H7 (cell line): ENCODE measurements around the gene SMIM28. TPM values are rescaled to one million over a fixed set of nuclear protein-coding genes. Genes with fewer than 3 reads are reported as not detected.

ENCODE experiments used
- DNase-seq: peaks from one replicate; pipeline ENCODE4 v3.0.0; 2012
- H3K27me3 ChIP-seq: 2 replicates; pipeline ENCODE4 v1.6.0; 2011; ENCODE audit warnings: mild to moderate bottlenecking, low read length; ENCODE audit not compliant: control insufficient read depth, insufficient read depth
- H3K36me3 ChIP-seq: replicated peaks from 2 replicates; pipeline ENCODE4 v1.5.1; 2011; ENCODE audit warnings: low read length; ENCODE audit not compliant: control insufficient read depth, insufficient read depth
- H3K4me3 ChIP-seq: 2 replicates; pipeline ENCODE4 v1.5.1; 2011; ENCODE audit warnings: low read depth, mild to moderate bottlenecking, control low read depth, low read length, moderate library complexity; ENCODE audit not compliant: insufficient read depth
- total RNA-seq: library from RNA; depleted of rRNA; stranded (reverse); fragments of >200 nt; shearing (Covaris generic); gene quantifications from 2 replicates; pipeline ENCODE4 v1.2.3, GENCODE V29; 2014; rRNA removed

Gene SMIM28
- total RNA-seq: 0.35 TPM in 1 of 2 replicates, not detected in the other

GRCh38 chr6:138377844-138378243, at the start of gene SMIM28:
SMIM28 (plus strand) TSS chr6:138377905; CDS start chr6:138378073, 168 bp downstream.
- H3K36me3 ChIP-seq: no peaks in the 10 kb centered on the region
- no peaks in the 10 kb centered on the region for H3K27me3 ChIP-seq
- no peak within 1 kb of the TSS for H3K4me3 ChIP-seq
- no peak for DNase-seq

GRCh38 chr6:138328210-138328609, 49.5 kb upstream of the SMIM28 start:
- DNase-seq: no peak
- no peaks in the 10 kb centered on the region for H3K27me3 ChIP-seq
- H3K36me3 ChIP-seq: no peaks in the 10 kb centered on the region; the same call in 1 of the 2 replicates
- H3K4me3 ChIP-seq: no peak overlapping the region

GRCh38 chr6:138330763-138331162, 46.9 kb upstream of the SMIM28 start:
- Histone ChIP-seq H3K36me3 (no peaks in the 10 kb centered on the region; the same call in 1 of the 2 replicates), H3K27me3 (no peaks in the 10 kb centered on the region), H3K4me3 (no peak overlapping the region)
- DNase-seq: no peak

- DNase-seq: no peak
- no peak overlapping the region for H3K4me3 ChIP-seq
- peaks cover 1% of the 10 kb centered on the region; the same call in 1 of the 2 replicates for H3K36me3 ChIP-seq
- H3K27me3 ChIP-seq: no peaks in the 10 kb centered on the region
Observed at GRCh38 chr6:138331444-138331843, 46.3 kb upstream of the SMIM28 start.

GRCh38 chr6:138331984-138332383, 45.7 kb upstream of the SMIM28 start:
- Histone ChIP-seq H3K36me3 (peaks cover 1% of the 10 kb centered on the region; the same call in 1 of the 2 replicates), H3K4me3 (peak overlapping the region; percentile 26), H3K27me3 (no peaks in the 10 kb centered on the region)
- DNase-seq: peak; percentile 20

GRCh38 chr6:138334000-138334399, 43.7 kb upstream of the SMIM28 start:
- H3K36me3 ChIP-seq: peaks cover 1% of the 10 kb centered on the region; the same call in 1 of the 2 replicates
- DNase-seq: no peak
- no peaks in the 10 kb centered on the region for H3K27me3 ChIP-seq
- H3K4me3 ChIP-seq: no peak overlapping the region

- Histone ChIP-seq H3K36me3 (peaks cover 1% of the 10 kb centered on the region; the same call in 1 of the 2 replicates), H3K27me3 (no peaks in the 10 kb centered on the region), H3K4me3 (no peak overlapping the region)
- DNase-seq: no peak
Observed at GRCh38 chr6:138334963-138335362, 42.7 kb upstream of the SMIM28 start.

GRCh38 chr6:138336221-138336620, 41.5 kb upstream of the SMIM28 start:
- DNase-seq: peak; percentile 18
- Histone ChIP-seq H3K27me3 (no peaks in the 10 kb centered on the region), H3K36me3 (peaks cover 1% of the 10 kb centered on the region; the same call in 1 of the 2 replicates), H3K4me3 (no peak overlapping the region)

- H3K4me3 ChIP-seq: no peak overlapping the region
- no peaks in the 10 kb centered on the region for H3K27me3 ChIP-seq
- DNase-seq: no peak
- H3K36me3 ChIP-seq: peaks cover 1% of the 10 kb centered on the region; the same call in 1 of the 2 replicates
Observed at GRCh38 chr6:138337076-138337475, 40.6 kb upstream of the SMIM28 start.

- H3K27me3 ChIP-seq: no peaks in the 10 kb centered on the region
- peaks cover 1% of the 10 kb centered on the region; the same call in 1 of the 2 replicates for H3K36me3 ChIP-seq
- no peak overlapping the region for H3K4me3 ChIP-seq
- peak; percentile 22 for DNase-seq
Observed at GRCh38 chr6:138339024-138339423, 38.7 kb upstream of the SMIM28 start.

- no peak for DNase-seq
- no peak overlapping the region for H3K4me3 ChIP-seq
- no peaks in the 10 kb centered on the region for H3K27me3 ChIP-seq
- H3K36me3 ChIP-seq: peaks cover 1% of the 10 kb centered on the region; the same call in 1 of the 2 replicates
Observed at GRCh38 chr6:138341176-138341575, 36.5 kb upstream of the SMIM28 start.

- Histone ChIP-seq H3K36me3 (no peaks in the 10 kb centered on the region), H3K27me3 (no peaks in the 10 kb centered on the region), H3K4me3 (no peak overlapping the region)
- DNase-seq: no peak
Observed at GRCh38 chr6:138343112-138343511, 34.6 kb upstream of the SMIM28 start.

- Histone ChIP-seq H3K27me3 (no peaks in the 10 kb centered on the region), H3K36me3 (no peaks in the 10 kb centered on the region), H3K4me3 (no peak overlapping the region)
- no peak for DNase-seq
Observed at GRCh38 chr6:138345565-138346285, 32.0 kb upstream of the SMIM28 start.

- Histone ChIP-seq H3K36me3 (no peaks in the 10 kb centered on the region), H3K27me3 (no peaks in the 10 kb centered on the region), H3K4me3 (no peak overlapping the region)
- DNase-seq: no peak
Observed at GRCh38 chr6:138346302-138347195, 31.2 kb upstream of the SMIM28 start.
